ENCODE measurements around the gene HPS5. TPM values are rescaled to one million over a fixed set of nuclear protein-coding genes. Genes with fewer than 3 reads are reported as not detected.
"Not testable (repeated sequence)": the region's sequence is repeated elsewhere in the genome, so short reads cannot be mapped to it uniquely, and the experiment has no call there.

HPS5 gene
- total RNA-seq, 6 experiments from 2014 or later, result 31.4 to 41.5 (median 34.4) TPM

DNA sequence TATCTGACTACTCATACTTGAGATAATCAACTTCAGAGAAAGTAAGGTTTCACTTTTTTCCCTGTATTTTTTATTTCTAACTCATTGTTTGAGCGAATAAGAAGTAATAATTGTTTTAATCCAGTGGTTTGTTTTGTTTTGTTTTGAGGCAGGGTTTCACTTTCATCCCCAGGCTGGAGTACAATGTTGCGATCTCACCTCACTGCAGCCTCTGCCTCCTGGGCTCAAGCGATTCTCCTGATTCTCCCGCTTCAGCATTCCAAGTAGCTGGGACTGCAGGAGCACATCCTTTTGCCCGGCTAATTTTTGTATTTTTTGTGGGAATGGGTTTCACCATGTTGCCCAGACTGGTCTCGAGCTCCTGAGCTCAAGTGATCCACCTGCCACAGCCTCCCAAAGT, 9.0 kb upstream of the HPS5 start:
- DNase-seq, result no peak
- Mint-ChIP-seq H3K27me3 (ENCODE audit: insufficient read depth) (no peaks in the 10 kb centered on the region), H3K27ac (0 out of 2 replicates have a peak overlapping the region, but pooled peaks have one; percentile 0), H3K36me3 (ENCODE audit: low read depth) (peaks cover 32% of the 10 kb centered on the region), H3K4me3 (no peak overlapping the region), H3K9me3 (no peaks in the 10 kb centered on the region), H3K4me1 (ENCODE audit: low read depth) (peaks cover 25% of the 10 kb centered on the region)
- TF ChIP-seq, protein P1, sequence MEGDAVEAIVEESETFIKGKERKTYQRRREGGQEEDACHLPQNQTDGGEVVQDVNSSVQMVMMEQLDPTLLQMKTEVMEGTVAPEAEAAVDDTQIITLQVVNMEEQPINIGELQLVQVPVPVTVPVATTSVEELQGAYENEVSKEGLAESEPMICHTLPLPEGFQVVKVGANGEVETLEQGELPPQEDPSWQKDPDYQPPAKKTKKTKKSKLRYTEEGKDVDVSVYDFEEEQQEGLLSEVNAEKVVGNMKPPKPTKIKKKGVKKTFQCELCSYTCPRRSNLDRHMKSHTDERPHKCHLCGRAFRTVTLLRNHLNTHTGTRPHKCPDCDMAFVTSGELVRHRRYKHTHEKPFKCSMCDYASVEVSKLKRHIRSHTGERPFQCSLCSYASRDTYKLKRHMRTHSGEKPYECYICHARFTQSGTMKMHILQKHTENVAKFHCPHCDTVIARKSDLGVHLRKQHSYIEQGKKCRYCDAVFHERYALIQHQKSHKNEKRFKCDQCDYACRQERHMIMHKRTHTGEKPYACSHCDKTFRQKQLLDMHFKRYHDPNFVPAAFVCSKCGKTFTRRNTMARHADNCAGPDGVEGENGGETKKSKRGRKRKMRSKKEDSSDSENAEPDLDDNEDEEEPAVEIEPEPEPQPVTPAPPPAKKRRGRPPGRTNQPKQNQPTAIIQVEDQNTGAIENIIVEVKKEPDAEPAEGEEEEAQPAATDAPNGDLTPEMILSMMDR (IDR thresholded peaks at IDR 0.05), result no peak

DNA sequence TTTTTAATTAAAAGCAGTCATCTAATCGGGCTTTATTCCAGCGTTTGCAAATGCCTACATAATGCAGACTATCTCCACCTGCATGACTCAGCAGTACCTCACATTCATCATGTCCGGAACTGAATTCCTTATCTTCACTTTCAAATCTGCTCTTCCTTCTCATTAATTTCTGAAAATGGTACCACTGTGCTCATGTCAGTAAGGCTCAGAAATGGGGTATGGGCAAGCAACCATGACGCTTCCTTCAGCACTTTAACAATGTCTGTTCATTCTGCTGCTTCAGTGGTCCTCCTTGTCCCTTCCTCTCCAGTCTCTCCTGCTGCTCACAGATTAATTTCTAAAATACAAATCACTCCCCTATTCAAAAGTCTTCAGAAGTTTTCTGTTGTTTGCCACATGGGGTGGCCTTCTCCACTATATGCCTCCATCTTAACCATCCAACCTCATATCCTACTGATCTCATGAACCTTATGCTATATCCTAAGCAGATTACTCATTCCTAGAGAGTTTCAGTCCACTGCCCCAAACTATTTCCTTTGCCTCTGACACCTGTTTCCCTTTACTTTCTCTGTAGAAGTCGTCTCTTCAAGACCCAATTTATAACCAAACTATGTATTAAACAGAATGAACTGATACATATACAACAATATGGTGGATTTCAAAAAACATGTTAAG, 7.4 kb upstream of the HPS5 start:
- H3K4me1 Mint-ChIP-seq (ENCODE audit: low read depth), result peaks cover 41% of the 10 kb centered on the region
- H3K27me3 Mint-ChIP-seq (ENCODE audit: insufficient read depth), result no peaks in the 10 kb centered on the region
- peak overlapping the region; percentile 55 for H3K27ac Mint-ChIP-seq
- H3K9me3 Mint-ChIP-seq, result no peaks in the 10 kb centered on the region
- H3K36me3 Mint-ChIP-seq (ENCODE audit: low read depth), result peaks cover 28% of the 10 kb centered on the region
- H3K4me3 Mint-ChIP-seq, result no peak overlapping the region
- TF ChIP-seq, protein P1 (IDR thresholded peaks at IDR 0.05), result no peak
- DNase-seq, result no peak

DNA sequence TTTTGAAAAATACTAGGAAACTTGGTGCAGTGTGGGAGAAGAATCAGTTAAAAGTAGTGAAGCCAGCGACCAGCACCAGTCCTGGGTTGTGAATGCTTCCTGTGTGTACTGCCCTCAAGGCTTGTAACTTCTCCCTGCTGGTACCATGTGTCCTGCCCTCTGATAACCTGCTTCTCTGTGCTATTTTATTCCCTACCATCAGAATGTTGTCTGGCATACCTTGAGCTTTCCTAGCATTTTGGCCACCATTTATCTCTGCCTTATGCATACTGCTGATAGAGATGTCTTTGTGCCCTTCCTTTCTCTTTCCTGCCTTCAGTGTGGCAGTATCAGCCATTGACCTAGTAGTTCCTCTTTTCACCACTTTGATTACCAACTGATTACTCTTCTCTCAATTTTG, 2.4 kb upstream of the HPS5 start:
- DNase-seq, result no peak
- no peaks in the 10 kb centered on the region for H3K9me3 Mint-ChIP-seq
- H3K27ac Mint-ChIP-seq, result peak overlapping the region; percentile 100
- H3K27me3 Mint-ChIP-seq (ENCODE audit: insufficient read depth), result peaks cover 3% of the 10 kb centered on the region
- H3K4me1 Mint-ChIP-seq (ENCODE audit: low read depth), result peaks cover 65% of the 10 kb centered on the region
- TF ChIP-seq, protein P1 (IDR thresholded peaks at IDR 0.05), result no peak
- H3K36me3 Mint-ChIP-seq (ENCODE audit: low read depth), result peaks cover 42% of the 10 kb centered on the region
- H3K4me3 Mint-ChIP-seq, result peak overlapping the region; percentile 99

DNA sequence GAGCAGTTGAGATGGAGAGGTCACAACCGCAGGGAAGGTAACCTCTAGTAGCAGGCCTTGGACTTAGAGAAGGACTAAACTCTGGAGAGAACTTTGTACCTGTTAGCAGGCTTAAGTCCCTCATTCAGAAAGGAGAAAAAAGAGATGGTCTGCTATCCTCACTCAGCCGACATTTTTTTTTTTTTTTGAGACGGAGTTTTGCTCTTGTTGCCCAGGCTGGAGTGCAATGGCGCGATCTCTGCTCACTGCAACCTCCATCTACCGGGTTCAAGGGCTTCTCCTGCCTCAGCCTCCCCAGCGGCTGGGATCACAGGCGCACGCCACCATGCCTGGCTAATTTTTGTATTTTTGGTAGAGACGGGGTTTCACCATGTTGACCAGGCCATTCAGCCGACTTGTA, 1.9 kb upstream of the HPS5 start:
- peak overlapping the region; percentile 100 for H3K27ac Mint-ChIP-seq
- H3K36me3 Mint-ChIP-seq (ENCODE audit: low read depth), result peaks cover 43% of the 10 kb centered on the region
- DNase-seq; H3K27me3 Mint-ChIP-seq (ENCODE audit: insufficient read depth); H3K9me3 Mint-ChIP-seq: not testable (repeated sequence)
- H3K4me3 Mint-ChIP-seq, result peak overlapping the region; percentile 99
- H3K4me1 Mint-ChIP-seq (ENCODE audit: low read depth), result peaks cover 65% of the 10 kb centered on the region

DNA sequence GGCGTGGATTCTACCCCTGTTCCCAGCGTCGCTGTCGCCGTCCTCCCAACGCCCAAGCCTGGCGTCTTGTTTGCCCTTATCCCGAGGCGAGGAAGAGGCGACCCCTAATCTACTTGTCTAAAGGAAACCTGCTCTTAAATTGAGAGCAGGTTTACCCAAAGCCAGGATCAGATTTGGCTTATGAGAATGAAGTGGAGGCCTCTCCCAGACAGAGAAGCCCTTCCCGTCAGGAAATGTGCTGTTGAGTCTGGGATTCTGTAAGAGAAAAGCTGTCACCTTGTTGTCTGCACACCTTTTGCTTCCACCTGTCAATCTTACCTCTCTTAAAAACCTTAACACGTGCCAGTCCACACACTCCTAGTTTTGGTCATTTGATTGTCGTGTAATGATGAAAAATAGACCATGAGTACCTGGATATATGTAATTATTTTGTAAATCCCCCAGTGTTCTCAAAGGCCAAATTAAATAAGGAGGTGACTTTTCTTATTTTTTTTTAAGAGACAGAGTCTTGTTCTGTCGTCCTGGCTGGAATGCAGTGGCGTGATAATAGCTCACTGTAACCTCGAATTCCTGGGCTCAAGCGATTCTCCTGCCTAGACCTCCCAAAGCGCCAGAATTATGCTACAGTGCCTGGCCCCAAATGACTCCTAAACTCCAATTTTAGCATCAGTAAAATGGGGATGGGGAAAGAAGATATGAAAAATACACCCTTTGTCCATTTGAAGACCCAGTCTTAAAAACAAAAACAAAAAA, 1.1 kb upstream of the HPS5 start:
- peak overlapping the region; percentile 100 for H3K27ac Mint-ChIP-seq
- peaks cover 3% of the 10 kb centered on the region for H3K27me3 Mint-ChIP-seq (ENCODE audit: insufficient read depth)
- peaks cover 70% of the 10 kb centered on the region for H3K4me1 Mint-ChIP-seq (ENCODE audit: low read depth)
- peaks cover 44% of the 10 kb centered on the region for H3K36me3 Mint-ChIP-seq (ENCODE audit: low read depth)
- no peak for DNase-seq
- H3K9me3 Mint-ChIP-seq, result no peaks in the 10 kb centered on the region
- H3K4me3 Mint-ChIP-seq, result peak overlapping the region; percentile 99
- TF ChIP-seq, protein P1 (IDR thresholded peaks at IDR 0.05), result no peak

DNA sequence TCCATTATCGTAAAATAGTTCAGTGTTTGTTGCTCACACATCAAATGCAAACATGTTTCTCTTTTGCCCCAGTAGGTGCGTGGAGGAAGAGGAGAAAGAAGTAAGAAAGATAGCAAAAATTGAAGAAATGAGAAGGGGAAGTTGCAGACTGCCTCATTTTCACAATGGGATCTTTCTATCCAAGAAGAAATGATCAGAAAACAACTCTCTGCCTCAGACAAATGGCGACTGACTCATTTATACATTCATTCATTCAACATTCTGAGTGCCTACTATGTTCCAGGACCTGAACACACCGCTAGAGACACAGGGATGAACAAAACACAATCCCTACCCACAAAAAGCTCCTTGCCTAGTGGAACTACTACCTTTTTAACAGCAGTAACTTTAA, 367 bp downstream of the HPS5 start:
- H3K27ac Mint-ChIP-seq, result peak overlapping the region; percentile 100
- peaks cover 48% of the 10 kb centered on the region for H3K36me3 Mint-ChIP-seq (ENCODE audit: low read depth)
- H3K27me3 Mint-ChIP-seq (ENCODE audit: insufficient read depth), result peaks cover 3% of the 10 kb centered on the region
- no peaks in the 10 kb centered on the region for H3K9me3 Mint-ChIP-seq
- DNase-seq, result no peak
- peak overlapping the region; percentile 99 for H3K4me3 Mint-ChIP-seq
- peaks cover 67% of the 10 kb centered on the region for H3K4me1 Mint-ChIP-seq (ENCODE audit: low read depth)
- TF ChIP-seq, protein P1 (IDR thresholded peaks at IDR 0.05), result no peak

Data from HFFc6 (cell line).